ENCODE measurements around the gene TPTE. TPM values are rescaled to one million over a fixed set of nuclear protein-coding genes. Genes with fewer than 3 reads are reported as not detected.
"Not testable (repeated sequence)": the region's sequence is repeated elsewhere in the genome, so short reads cannot be mapped to it uniquely, and the experiment has no call there.

TPTE gene
- total and polyA plus RNA-seq, 12 donors = 0.07 TPM; not detected in 11

DNA sequence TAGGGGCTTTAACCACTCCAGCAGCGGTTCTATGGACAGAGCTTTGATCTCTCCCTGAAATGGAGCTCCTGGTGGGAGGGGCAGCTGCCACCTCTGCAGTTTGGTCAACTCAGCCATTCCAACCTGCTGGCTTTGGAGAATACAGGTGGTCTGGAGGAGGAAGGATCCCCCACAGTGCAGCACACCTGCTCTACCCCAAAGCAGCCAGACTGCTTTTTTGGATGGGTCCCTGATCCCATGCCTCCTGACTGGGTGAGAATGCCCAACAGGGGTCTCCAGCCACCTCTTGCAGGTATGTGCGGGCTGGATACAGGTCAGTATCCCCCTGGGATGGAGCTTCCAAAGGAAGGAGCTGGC lies 53.9 kb downstream of the TPTE start:
- WGBS, 4 donors = 51 to 64% (median 59%) methylated on average over 2 of the region's 2 CpGs
- intact Hi-C loops (cut with DNase I) = no loop called here

DNA sequence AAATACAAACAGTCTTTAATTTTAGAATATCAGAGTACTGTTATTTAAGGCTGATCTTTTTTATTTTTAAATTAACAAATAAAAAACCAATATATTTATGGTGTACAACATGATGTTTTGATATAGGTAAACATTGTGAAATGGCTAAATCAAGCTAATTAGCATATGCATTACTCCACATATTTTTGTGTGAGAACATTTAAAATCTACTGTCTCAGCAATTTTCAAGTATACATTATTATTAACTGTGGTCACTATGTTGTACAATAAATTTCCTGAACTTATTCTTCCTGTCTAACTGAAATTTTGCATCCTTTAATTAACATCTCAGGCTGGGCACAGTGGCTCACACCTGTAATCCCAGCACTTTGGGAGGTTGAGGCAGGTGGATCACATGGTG lies 57.5 kb downstream of the TPTE start:
- H3K4me3 ChIP-seq; DNase-seq; H3K4me1 ChIP-seq (replicated peaks in 1 of 2); intact Hi-C loops (cut with DNase I); H3K27me3 ChIP-seq; H3K27ac ChIP-seq; H3K9me3 ChIP-seq (replicated peaks in 1 of 3); H3K36me3 ChIP-seq (replicated peaks in 1 of 2): not testable (repeated sequence)

More for the DNA sequence above, 53.9 kb downstream of the TPTE start:
- DNase-seq = no peak
- no peak overlapping the region for H3K27ac ChIP-seq
- no peaks in the 10 kb centered on the region for H3K27me3 ChIP-seq
- peaks cover 0 to 17% (median 0%) of the 10 kb centered on the region in 3 donors for H3K9me3 ChIP-seq (replicated peaks in 1 of 3)
- no peaks in the 10 kb centered on the region for H3K4me1 ChIP-seq (replicated peaks in 1 of 2)
- no peaks in the 10 kb centered on the region for H3K36me3 ChIP-seq (replicated peaks in 1 of 2)
- TF ChIP-seq, protein P1, sequence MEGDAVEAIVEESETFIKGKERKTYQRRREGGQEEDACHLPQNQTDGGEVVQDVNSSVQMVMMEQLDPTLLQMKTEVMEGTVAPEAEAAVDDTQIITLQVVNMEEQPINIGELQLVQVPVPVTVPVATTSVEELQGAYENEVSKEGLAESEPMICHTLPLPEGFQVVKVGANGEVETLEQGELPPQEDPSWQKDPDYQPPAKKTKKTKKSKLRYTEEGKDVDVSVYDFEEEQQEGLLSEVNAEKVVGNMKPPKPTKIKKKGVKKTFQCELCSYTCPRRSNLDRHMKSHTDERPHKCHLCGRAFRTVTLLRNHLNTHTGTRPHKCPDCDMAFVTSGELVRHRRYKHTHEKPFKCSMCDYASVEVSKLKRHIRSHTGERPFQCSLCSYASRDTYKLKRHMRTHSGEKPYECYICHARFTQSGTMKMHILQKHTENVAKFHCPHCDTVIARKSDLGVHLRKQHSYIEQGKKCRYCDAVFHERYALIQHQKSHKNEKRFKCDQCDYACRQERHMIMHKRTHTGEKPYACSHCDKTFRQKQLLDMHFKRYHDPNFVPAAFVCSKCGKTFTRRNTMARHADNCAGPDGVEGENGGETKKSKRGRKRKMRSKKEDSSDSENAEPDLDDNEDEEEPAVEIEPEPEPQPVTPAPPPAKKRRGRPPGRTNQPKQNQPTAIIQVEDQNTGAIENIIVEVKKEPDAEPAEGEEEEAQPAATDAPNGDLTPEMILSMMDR (IDR thresholded peaks at IDR 0.05) = no peak
- no peak for TF ChIP-seq POLR2A (IDR thresholded peaks at IDR 0.05)
- H3K4me3 ChIP-seq = no peak overlapping the region

DNA sequence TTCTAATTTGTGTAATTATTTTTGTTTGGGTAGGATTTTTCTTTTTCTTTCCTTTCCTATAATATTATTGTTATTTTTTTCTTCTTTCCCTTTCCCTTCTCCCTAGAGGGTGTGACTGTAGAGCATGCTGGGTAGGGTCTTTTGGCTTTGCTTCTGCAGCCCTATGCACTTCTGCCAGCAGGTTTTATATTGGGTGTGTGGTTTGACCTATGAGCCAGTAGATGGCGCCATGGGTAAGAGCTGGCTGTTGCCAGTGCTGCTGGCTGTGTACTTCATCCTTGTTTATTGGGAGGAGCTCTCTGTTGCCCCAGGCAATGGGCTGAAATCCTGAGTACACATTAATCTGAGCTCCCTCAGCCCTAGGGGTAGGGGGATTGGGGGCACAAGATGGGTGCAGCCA lies 67.7 kb downstream of the TPTE start:
- H3K4me1 ChIP-seq (replicated peaks in 1 of 2); H3K4me3 ChIP-seq; intact Hi-C loops (cut with DNase I); H3K27me3 ChIP-seq; H3K36me3 ChIP-seq (replicated peaks in 1 of 2); H3K27ac ChIP-seq; DNase-seq: not testable (repeated sequence)
- WGBS, 4 donors = 0% methylated on average over 1 of the region's 1 CpG; no CpG with 5 or more reads in 1 of the 4 donors
- peaks cover 0 to 12% (median 0%) of the 10 kb centered on the region in 3 donors for H3K9me3 ChIP-seq (replicated peaks in 1 of 3)

DNA sequence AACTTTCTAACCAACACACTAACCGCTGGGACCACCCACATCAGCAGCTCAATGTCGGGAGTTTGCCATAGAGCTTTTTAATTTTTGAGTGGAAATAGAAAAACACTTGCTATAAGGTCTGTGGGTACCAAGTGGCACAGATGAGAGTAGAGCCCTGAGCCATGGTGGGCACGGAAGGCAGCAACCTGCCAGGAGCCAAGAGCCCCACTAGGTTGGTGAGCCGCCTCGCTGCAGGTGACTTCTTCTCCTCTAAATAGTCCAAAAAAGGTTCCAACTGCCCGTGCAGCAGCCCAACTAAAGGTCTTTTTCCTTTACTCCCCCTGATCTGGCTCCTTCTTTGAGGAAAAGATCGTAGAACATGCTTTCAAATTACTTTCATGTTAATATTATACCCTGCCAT lies 85.7 kb downstream of the TPTE start:
- WGBS, 4 donors = 63 to 70% (median 66%) methylated on average over 7 of the region's 7 CpGs
- H3K27ac ChIP-seq; H3K27me3 ChIP-seq; H3K4me1 ChIP-seq (replicated peaks in 1 of 2); H3K9me3 ChIP-seq (replicated peaks in 1 of 3); H3K4me3 ChIP-seq; DNase-seq; intact Hi-C loops (cut with DNase I); H3K36me3 ChIP-seq (replicated peaks in 1 of 2): not testable (repeated sequence)

DNA sequence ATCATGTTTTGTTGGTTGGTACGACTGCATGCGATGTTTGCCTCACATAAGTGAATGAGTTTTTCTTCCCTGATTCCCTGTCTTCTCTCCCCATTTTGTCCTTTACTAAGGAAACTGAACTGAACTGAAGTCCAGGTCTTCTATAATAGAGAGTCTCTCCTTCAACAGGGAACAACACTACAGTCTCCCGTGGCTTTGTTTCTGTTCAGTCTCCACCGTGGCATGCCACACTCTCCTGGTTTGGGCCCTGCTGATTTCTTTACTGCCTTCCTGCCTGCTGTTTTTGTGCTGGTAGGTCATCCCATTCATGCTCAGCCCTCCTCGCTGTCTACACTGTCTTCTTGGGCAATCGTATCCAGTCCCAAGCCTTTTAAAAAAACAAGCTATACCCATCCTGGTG lies 92.9 kb downstream of the TPTE start:
- WGBS, 4 donors = 70 to 75% (median 71%) methylated on average over 6 of the region's 6 CpGs
- H3K27ac ChIP-seq; H3K4me3 ChIP-seq; H3K4me1 ChIP-seq (replicated peaks in 1 of 2); H3K36me3 ChIP-seq (replicated peaks in 1 of 2); H3K27me3 ChIP-seq; H3K9me3 ChIP-seq (replicated peaks in 1 of 3); DNase-seq; intact Hi-C loops (cut with DNase I): not testable (repeated sequence)

DNA sequence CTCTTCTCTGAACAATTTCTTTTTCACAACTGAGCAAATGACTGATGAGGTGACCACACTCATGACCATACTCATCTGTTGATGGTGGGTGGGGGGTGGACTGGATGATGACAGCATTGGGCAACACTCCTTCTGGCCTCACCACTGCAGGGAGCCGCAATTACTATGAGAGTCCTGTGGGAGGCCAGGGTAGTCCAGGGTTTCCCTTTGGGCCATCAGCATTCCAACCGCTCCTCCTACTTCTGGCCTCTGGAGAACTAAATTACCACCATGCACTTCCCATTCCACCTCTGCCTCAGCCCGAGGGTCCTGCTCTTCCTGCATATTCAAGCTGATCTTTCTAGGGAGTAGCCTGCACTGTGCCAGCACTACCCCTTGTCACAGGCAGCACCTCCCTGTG lies 94.7 kb downstream of the TPTE start:
- H3K9me3 ChIP-seq (replicated peaks in 1 of 3); intact Hi-C loops (cut with DNase I); H3K4me3 ChIP-seq; DNase-seq; H3K36me3 ChIP-seq (replicated peaks in 1 of 2); H3K4me1 ChIP-seq (replicated peaks in 1 of 2); H3K27ac ChIP-seq; H3K27me3 ChIP-seq: not testable (repeated sequence)
- 65 to 78% (median 70%) methylated on average over 3 of the region's 3 CpGs for WGBS, 4 donors

DNA sequence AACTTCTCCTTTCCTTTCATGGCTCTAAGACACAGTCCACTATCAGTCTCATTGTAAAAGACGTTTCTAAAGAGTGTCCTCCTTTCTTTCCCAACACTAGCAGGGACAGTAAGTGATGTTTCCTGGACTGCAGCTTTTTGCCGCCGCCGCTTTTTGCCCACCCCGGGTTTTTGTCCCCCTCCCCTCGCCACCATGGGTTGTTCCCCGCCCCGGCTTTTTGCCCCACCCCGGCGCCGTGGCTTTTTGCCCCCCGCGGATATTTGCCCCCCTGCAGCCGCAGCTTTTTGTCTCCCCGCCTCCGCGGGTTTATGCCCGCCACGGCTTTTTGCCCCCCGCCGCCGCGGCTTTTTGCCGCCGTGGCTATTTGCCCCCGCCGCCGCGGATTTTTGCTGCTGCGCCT lies 95.2 kb downstream of the TPTE start:
- no peak for DNase-seq
- 66 to 68% (median 67%) methylated on average over 30 of the region's 30 CpGs for WGBS, 4 donors
- Histone ChIP-seq H3K4me3 (no peak overlapping the region), H3K27ac (no peak overlapping the region), H3K9me3 (replicated peaks in 1 of 3) (peaks cover 0 to 7% (median 0%) of the 10 kb centered on the region in 3 donors), H3K36me3 (replicated peaks in 1 of 2) (no peaks in the 10 kb centered on the region), H3K4me1 (replicated peaks in 1 of 2) (no peaks in the 10 kb centered on the region), H3K27me3 (no peaks in the 10 kb centered on the region)
- intact Hi-C loops (cut with DNase I) = no loop called here
- TF ChIP-seq POLR2A (IDR thresholded peaks at IDR 0.05) = no peak
- TF ChIP-seq, protein P1 (IDR thresholded peaks at IDR 0.05) = no peak

DNA sequence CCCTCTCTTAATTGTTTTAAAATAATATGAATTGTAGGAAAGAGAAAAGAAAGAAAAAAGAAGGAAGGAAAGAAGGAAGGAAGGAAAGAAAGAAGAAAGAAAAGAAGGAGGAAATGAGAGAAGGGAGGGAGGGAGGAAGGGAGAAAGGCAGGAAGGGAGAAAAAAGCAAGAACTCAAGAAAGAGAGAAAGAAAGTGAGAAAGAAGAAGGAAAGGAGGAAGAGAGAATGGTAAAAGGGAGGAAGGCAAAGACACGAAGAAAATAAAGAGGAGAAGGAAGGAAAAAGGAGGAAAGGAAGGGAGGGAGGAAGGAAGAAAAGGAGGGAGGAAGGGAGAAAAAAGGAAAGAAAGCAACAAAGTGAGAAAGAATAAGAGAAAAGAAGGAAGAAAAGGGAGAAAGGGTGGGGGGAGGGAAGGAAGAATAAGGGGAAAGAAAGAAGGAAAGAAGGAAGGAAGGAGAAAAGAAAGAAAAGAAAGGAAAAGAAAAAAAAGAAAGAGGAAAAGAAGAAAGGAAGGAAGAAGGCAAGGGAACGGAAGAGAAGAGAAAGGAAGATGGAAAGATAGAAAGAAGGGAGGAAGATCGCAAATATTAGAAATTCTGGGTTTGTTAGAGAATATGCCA lies 95.9 kb downstream of the TPTE start:
- H3K36me3 ChIP-seq (replicated peaks in 1 of 2); intact Hi-C loops (cut with DNase I); H3K9me3 ChIP-seq (replicated peaks in 1 of 3); H3K27ac ChIP-seq; H3K27me3 ChIP-seq; DNase-seq; H3K4me3 ChIP-seq; H3K4me1 ChIP-seq (replicated peaks in 1 of 2): not testable (repeated sequence)
- 55 to 61% (median 58%) methylated on average over 3 of the region's 3 CpGs for WGBS, 4 donors

Measured in adrenal gland (tissue), 12 donors.